HG03103 (cell line): ENCODE results near the gene IQCH.

ENCODE experiments used
- ATAC-seq: cut with Tn5 transposase; IDR thresholded peaks from one replicate; pipeline ENCODE4 v1.9.1; 2021; ENCODE audit warnings: low read depth; ENCODE audit not compliant: unreplicated experiment

Gene IQCH

GRCh38 chr15:67550522-67550921 is 295.9 kb downstream of the IQCH start:
- no peak for ATAC-seq

GRCh38 chr15:67551207-67551743 is 296.7 kb downstream of the IQCH start:
- no peak for ATAC-seq
